Mesendoderm (in vitro differentiated cells): ENCODE results near the gene DUSP1.

Source experiments
- DNase-seq: peaks from one replicate; pipeline ENCODE4 v3.0.0; 2013
- H2AK5ac ChIP-seq: 2 replicates; pipeline ENCODE4 v1.6.1; 2013; ENCODE audit warnings: low read length, inconsistent platforms
- H2BK120ac ChIP-seq: 2 replicates; pipeline ENCODE4 v1.6.1; 2013; ENCODE audit warnings: low read depth, mild to moderate bottlenecking, low read length, moderate library complexity, mixed read lengths
- H2BK15ac ChIP-seq: replicated peaks from 2 replicates; pipeline ENCODE4 v1.6.1; 2013; ENCODE audit warnings: low read depth, mild to moderate bottlenecking, moderate library complexity
- H2BK5ac ChIP-seq: 2 replicates; pipeline ENCODE4 v1.6.1; 2013; ENCODE audit warnings: low read length, inconsistent platforms
- H3K18ac ChIP-seq: 2 replicates; pipeline ENCODE4 v1.6.1; 2013; ENCODE audit warnings: mild to moderate bottlenecking, low read length, mixed read lengths
- H3K23ac ChIP-seq: one replicate; pipeline ENCODE4 v1.6.1; 2013; ENCODE audit warnings: low read length
- H3K27ac ChIP-seq: 2 replicates; pipeline ENCODE4 v1.5.1; 2013; ENCODE audit warnings: low read depth, mild to moderate bottlenecking, inconsistent platforms, low read length, moderate library complexity
- H3K27me3 ChIP-seq: 2 replicates; pipeline ENCODE4 v1.6.1; 2013; ENCODE audit warnings: low read length, control low read depth, mild to moderate bottlenecking, inconsistent platforms; ENCODE audit not compliant: insufficient read depth, poor library complexity
- H3K36me3 ChIP-seq: 2 replicates; pipeline ENCODE4 v1.6.1; 2013; ENCODE audit warnings: low read length, inconsistent platforms; ENCODE audit not compliant: control insufficient read depth, insufficient read depth
- H3K4ac ChIP-seq: one replicate; pipeline ENCODE4 v1.6.1; 2013; ENCODE audit warnings: low read depth, mild to moderate bottlenecking, low read length, moderate library complexity
- H3K4me1 ChIP-seq: 2 replicates; pipeline ENCODE4 v1.6.1; 2013; ENCODE audit warnings: low read depth, low read length, inconsistent platforms; ENCODE audit not compliant: control insufficient read depth
- H3K4me2 ChIP-seq: 2 replicates; pipeline ENCODE4 v1.6.1; 2013; ENCODE audit warnings: low read length
- H3K4me3 ChIP-seq: 2 replicates; pipeline ENCODE4 v1.5.1; 2013; ENCODE audit warnings: mild to moderate bottlenecking, low read length
- H3K56ac ChIP-seq: one replicate; pipeline ENCODE4 v1.6.1; 2013; ENCODE audit warnings: low read length
- H3K79me1 ChIP-seq: 2 replicates; pipeline ENCODE4 v1.6.1; 2013; ENCODE audit warnings: low read length, inconsistent platforms
- H3K79me2 ChIP-seq: 2 replicates; pipeline ENCODE4 v1.6.1; 2013; ENCODE audit warnings: mild to moderate bottlenecking, low read length; ENCODE audit not compliant: control insufficient read depth, insufficient read depth
- H3K9ac ChIP-seq: 2 replicates; pipeline ENCODE4 v1.6.1; 2013; ENCODE audit warnings: low read length, inconsistent platforms
- H4K5ac ChIP-seq: one replicate; pipeline ENCODE4 v1.6.1; 2013; ENCODE audit warnings: low read length
- H4K8ac ChIP-seq: one replicate; pipeline ENCODE4 v1.6.1; 2013; ENCODE audit warnings: low read depth, mild to moderate bottlenecking, control low read depth, low read length, moderate library complexity
- WGBS: extraction: QIAGEN DNeasy Blood & Tissue Kit; methylation state at CpG from one replicate; pipeline ENCODE4 v1.1.7; 2013; ENCODE audit warnings: low lambda C conversion rate, missing lambda C conversion rate; ENCODE audit not compliant: insufficient coverage; ENCODE audit errors: extremely low coverage; 5-methylcytosine and 5-hydroxymethylcytosine counted together

The DUSP1 gene

DNA sequence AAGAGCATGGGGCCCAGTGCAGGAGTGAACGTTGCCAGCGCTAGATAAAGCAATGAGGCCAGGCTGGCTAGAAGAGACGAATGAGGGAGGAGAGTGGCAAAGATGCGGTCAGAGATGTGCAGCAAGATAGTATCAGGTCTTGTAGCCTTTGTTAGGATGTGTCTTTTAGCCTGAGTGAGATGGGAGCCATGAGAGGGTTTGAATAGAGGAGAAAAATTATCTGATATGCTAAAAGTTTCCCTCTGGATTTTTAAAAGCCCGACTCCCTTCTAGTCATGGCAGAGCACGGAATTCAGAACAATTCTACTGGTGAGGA is 12.2 kb downstream of the DUSP1 start:
- Histone ChIP-seq H4K5ac (no peak overlapping the region), H3K56ac (no peak overlapping the region), H3K4me3 (no peak overlapping the region), H2BK5ac (no peak overlapping the region), H3K4me2 (no peak overlapping the region), H3K27ac (no peak overlapping the region), H3K79me2 (no peaks in the 10 kb centered on the region), H2BK15ac (no peak overlapping the region), H3K23ac (no peak overlapping the region), H3K79me1 (no peaks in the 10 kb centered on the region), H3K18ac (no peak overlapping the region), H3K36me3 (no peaks in the 10 kb centered on the region), H2AK5ac (no peak overlapping the region), H3K4me1 (no peaks in the 10 kb centered on the region), H3K9ac (no peak overlapping the region), H3K4ac (no peak overlapping the region), H4K8ac (no peak overlapping the region), H2BK120ac (no peak overlapping the region), H3K27me3 (no peaks in the 10 kb centered on the region)
- DNase-seq = no peak
- whole genome bisulfite sequencing = no CpG with 5 or more reads among the region's 6 CpGs

DNA sequence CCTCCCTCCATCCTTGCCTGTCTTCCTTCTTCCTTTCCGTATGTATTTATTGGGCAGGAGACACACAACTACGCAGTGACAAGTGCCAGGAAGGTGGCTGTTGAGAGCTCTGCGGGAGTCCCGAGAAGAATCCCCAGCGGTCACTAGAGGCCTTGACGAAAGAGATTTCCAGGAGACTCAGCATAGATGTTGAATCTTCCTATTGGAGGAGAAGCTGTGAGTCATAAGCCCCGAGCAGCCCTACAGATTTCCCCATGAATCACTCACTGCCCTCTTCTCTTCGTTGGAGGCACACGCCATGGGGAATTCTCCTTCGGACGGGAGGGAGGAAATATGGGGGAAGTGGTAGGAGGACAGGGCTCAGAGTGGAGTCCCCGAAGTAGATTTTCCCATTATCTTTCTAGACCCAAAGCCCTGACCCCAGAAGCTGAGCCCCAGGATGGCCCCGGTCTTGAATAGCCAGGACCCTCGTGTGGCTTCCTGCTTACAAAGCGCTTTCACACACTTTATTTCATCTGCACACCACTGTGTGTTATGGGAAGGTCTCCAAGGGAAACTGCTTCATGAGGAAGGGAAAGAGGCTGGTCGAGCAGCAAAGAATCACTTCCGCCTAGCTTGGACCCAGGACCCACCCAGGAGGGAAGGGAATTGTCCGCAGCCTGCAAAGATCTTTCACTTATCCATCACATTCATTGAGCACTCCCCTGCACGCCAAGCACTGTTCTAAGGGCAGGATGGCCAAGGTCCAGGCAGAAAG is 12.7 kb downstream of the DUSP1 start:
- Histone ChIP-seq H2BK120ac (no peak overlapping the region), H4K5ac (no peak overlapping the region), H2BK15ac (no peak overlapping the region), H3K56ac (no peak overlapping the region), H3K23ac (no peak overlapping the region), H3K79me2 (no peaks in the 10 kb centered on the region), H2BK5ac (no peak overlapping the region), H3K27me3 (no peaks in the 10 kb centered on the region), H2AK5ac (no peak overlapping the region), H3K36me3 (no peaks in the 10 kb centered on the region), H3K4me1 (no peaks in the 10 kb centered on the region), H3K18ac (no peak overlapping the region), H3K4ac (no peak overlapping the region), H4K8ac (no peak overlapping the region), H3K9ac (no peak overlapping the region), H3K27ac (no peak overlapping the region), H3K4me3 (no peak overlapping the region), H3K4me2 (no peak overlapping the region), H3K79me1 (no peaks in the 10 kb centered on the region)
- DNase-seq = peak; percentile 94
- WGBS = no CpG with 5 or more reads among the region's 19 CpGs

DNA sequence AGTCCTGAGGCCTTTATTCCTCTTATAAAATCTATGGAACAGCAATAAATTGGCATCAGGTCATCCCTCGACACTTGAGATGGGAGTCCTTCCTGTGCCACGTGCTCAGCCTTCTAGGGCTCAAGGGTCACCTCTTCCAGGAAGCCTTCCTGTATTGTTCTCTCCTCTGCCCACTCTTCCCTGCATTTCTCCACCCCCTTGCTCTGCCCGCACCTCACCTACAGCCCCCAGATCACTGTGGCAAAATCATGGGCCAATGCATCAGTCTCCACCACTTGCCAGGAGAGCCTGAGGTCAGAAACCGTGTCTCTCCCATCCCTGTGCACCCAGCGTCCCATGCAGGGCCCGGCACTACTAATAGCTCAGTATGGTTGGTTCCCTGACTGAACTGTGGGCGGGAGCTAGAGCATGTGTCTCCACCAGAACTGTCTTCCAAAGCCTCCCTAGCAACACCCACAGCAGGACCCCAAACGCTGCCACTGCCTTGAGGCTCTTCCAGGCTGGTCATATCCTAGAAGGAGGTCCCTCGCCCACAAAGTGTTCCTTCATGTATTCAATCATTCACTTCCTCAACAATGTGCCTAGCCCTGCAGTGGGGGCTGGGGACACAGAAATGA is 13.5 kb downstream of the DUSP1 start:
- Histone ChIP-seq H3K4me3 (no peak overlapping the region), H2AK5ac (no peak overlapping the region), H4K5ac (no peak overlapping the region), H2BK15ac (no peak overlapping the region), H3K79me1 (no peaks in the 10 kb centered on the region), H3K36me3 (no peaks in the 10 kb centered on the region), H4K8ac (no peak overlapping the region), H3K56ac (no peak overlapping the region), H3K18ac (no peak overlapping the region), H3K79me2 (no peaks in the 10 kb centered on the region), H3K4ac (no peak overlapping the region), H3K23ac (no peak overlapping the region), H2BK5ac (no peak overlapping the region), H3K27ac (no peak overlapping the region), H2BK120ac (no peak overlapping the region), H3K27me3 (no peaks in the 10 kb centered on the region), H3K9ac (no peak overlapping the region), H3K4me2 (no peak overlapping the region), H3K4me1 (no peaks in the 10 kb centered on the region)
- no CpG with 5 or more reads among the region's 9 CpGs for WGBS
- peak; percentile 55 for DNase-seq

DNA sequence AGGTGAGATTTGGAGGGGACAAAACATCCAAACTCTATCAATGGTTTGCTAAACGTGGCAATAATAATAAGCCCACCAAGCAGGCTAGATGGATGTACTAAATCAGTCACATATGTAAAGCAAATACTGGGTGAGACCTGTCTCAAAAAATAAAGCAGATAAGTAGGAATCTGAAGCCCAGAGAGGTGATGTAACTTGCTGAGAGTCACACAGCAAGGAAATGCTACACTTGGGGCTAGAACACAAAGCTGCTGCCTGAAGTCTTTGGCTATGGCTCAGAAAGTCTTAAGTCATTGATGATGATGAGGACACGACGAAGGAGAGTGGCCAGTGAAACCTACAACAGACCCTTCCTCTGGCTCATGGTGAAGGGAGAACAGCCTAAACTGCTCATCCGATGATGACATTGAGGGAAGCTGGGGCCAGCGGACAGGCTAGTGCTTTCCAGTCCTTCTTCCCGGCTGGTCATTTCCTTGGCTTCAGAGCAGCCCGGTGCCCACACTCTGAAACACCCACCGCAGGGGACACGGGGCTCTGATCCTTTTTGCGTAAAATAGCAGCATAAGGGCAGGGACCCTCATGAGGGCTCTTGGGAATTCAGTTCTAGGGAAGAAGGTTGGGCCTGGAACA is 14.1 kb downstream of the DUSP1 start:
- no peak overlapping the region for H2BK15ac ChIP-seq

DNA sequence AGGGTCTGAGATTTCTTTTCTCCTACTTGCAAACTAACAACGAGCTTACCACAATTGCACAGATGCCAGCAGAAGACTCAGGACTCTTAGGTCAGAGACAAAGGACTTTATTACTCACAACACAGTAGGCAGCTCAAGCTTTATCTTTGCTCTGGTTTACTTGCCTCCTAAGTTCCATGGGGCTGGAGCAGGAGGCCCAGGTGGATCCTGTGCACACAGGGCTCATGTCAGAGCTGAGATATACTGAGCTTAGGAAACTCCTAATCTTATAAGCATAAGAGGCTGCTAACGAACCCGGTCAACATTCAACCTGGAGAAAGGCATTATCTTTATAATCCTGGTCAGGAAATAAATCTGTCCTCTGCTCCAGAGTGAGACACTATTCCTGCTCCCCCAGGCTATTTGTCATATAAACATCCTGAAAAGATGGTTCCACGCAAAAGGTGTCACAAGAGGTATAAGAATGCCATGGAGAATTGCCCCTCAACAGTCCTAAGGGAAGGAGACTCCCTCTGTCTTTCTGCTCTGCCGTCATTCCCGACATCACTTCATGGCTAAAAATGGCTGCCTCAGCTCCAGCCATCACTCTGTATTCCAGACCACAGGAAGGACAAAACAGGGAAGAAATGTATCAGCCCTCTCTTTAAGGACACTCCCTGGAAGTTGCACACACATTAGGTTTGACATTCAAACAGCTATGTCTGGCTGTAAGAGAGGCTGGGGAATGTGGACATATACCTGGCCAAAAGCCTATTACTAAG is 16.2 kb downstream of the DUSP1 start:
- H4K8ac ChIP-seq = no peak overlapping the region
- H3K56ac ChIP-seq = no peak overlapping the region
- H3K23ac ChIP-seq = no peak overlapping the region
- H3K27me3 ChIP-seq = no peaks in the 10 kb centered on the region
- H3K4me3 ChIP-seq = no peak overlapping the region
- H3K79me1 ChIP-seq = no peaks in the 10 kb centered on the region
- no CpG with 5 or more reads among the region's 6 CpGs for WGBS
- no peak overlapping the region for H2BK120ac ChIP-seq
- H3K4ac ChIP-seq = no peak overlapping the region
- no peak overlapping the region for H3K9ac ChIP-seq
- no peak overlapping the region for H3K4me2 ChIP-seq
- DNase-seq = peak; percentile 48
- no peaks in the 10 kb centered on the region for H3K4me1 ChIP-seq
- no peak overlapping the region for H2BK5ac ChIP-seq
- no peak overlapping the region for H3K18ac ChIP-seq
- no peak overlapping the region for H2AK5ac ChIP-seq
- no peak overlapping the region for H3K27ac ChIP-seq
- no peaks in the 10 kb centered on the region for H3K36me3 ChIP-seq
- no peak overlapping the region for H4K5ac ChIP-seq
- no peak overlapping the region for H2BK15ac ChIP-seq
- no peaks in the 10 kb centered on the region for H3K79me2 ChIP-seq

More for the DNA sequence above, 14.1 kb downstream of the DUSP1 start:
- Histone ChIP-seq H3K79me2 (no peaks in the 10 kb centered on the region), H2BK120ac (no peak overlapping the region), H3K4me3 (no peak overlapping the region), H3K27ac (no peak overlapping the region), H4K8ac (no peak overlapping the region), H4K5ac (no peak overlapping the region), H2BK5ac (no peak overlapping the region), H2AK5ac (no peak overlapping the region), H3K4me2 (no peak overlapping the region), H3K27me3 (no peaks in the 10 kb centered on the region), H3K56ac (no peak overlapping the region), H3K9ac (no peak overlapping the region), H3K18ac (no peak overlapping the region), H3K4me1 (no peaks in the 10 kb centered on the region), H3K36me3 (no peaks in the 10 kb centered on the region), H3K4ac (no peak overlapping the region), H3K79me1 (no peaks in the 10 kb centered on the region), H3K23ac (no peak overlapping the region)
- DNase-seq = no peak
- no CpG with 5 or more reads among the region's 10 CpGs for WGBS
